ENCODE results near the gene NMU. TPM values are rescaled to one million over a fixed set of nuclear protein-coding genes. Genes with fewer than 3 reads are reported as not detected.

The NMU gene
- total and polyA plus RNA-seq, 2 of the 4 experiments (the other 2 are of a cell fraction) = not detected

DNA sequence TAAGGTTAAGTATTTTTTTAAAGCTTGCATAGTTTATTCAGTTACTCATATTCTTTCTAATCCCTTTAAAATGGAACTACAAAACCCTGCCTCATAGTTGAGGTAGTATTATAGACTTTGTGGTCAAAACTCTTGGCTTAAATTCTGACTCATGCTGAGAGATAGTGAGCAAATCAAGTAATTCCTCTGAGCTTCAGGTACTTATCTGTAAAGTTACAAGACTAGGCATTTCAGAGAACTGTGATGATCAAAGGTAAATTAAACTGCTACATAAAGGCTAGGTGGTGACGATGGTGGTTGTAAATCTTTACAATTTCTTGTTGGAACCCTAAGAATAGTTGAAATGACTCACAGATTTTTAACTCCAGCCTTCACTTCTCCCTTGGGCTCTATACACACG lies 86.2 kb downstream of the NMU start:
- Histone ChIP-seq H3K4me1 (ENCODE audit: control insufficient read depth, insufficient read depth, low read length) (peaks cover 5% of the 10 kb centered on the region; the same call in 1 of the 2 replicates), H3K27ac (ENCODE audit: insufficient read depth, low read length) (no peak overlapping the region), H3K14ac (replicated peaks; ENCODE audit: low read depth, low read length) (no peak overlapping the region), H3K18ac (ENCODE audit: low read depth, low read length) (no peak overlapping the region), H3K9ac (ENCODE audit: low read depth, low read length) (no peak overlapping the region), H2AFZ (replicated peaks; ENCODE audit: low read length, poor library complexity) (no peak overlapping the region), H4K5ac (ENCODE audit: low read depth, low read length) (no peak overlapping the region), H3K4me2 (ENCODE audit: low read depth, low read length) (peak overlapping the region; percentile 60; the same call in 1 of the 2 replicates), H3K27me3 (ENCODE audit: control insufficient read depth, insufficient read depth, low read length) (no peaks in the 10 kb centered on the region), H4K8ac (ENCODE audit: low read depth in 2 of 2, low read length in 2 of 2) (no peak overlapping the region), H3K56ac (ENCODE audit: extremely low read depth, insufficient read depth, low read length) (no peak overlapping the region), H4K91ac (ENCODE audit: insufficient read depth, low read depth, low read length) (no peak overlapping the region), H2BK120ac (ENCODE audit: low read depth, low read length) (no peak overlapping the region), H3K4ac (ENCODE audit: low read depth, low read length) (no peak overlapping the region), H3K79me1 (ENCODE audit: low read depth in 1 of 2, low read length in 2 of 2) (peaks cover 0 to 7% of the 10 kb centered on the region in 2 experiments; a peak in 2 of 4 replicates), H2AK9ac (replicated peaks; ENCODE audit: low read depth, low read length, poor library complexity) (no peak overlapping the region), H3K9me1 (ENCODE audit: insufficient read depth, low read length) (no peaks in the 10 kb centered on the region), H2BK15ac (ENCODE audit: low read depth, low read length) (no peak overlapping the region), H2BK20ac (ENCODE audit: low read depth, low read length) (no peak overlapping the region), H3K4me3 (ENCODE audit: insufficient read depth, low read depth, low read length) (no peak overlapping the region), H3K36me3 (ENCODE audit: control insufficient read depth, insufficient read depth, low read length) (no peaks in the 10 kb centered on the region), H2AK5ac (ENCODE audit: low read depth, low read length) (no peak overlapping the region), H3K23ac (ENCODE audit: low read depth, low read length) (no peak overlapping the region), H3K9me3 (ENCODE audit: control insufficient read depth, insufficient read depth, low read length) (no peaks in the 10 kb centered on the region), H4K20me1 (ENCODE audit: insufficient read depth, low read length) (no peaks in the 10 kb centered on the region), H2BK5ac (ENCODE audit: low read depth, low read length, poor library complexity, severe bottlenecking) (no peak overlapping the region)
- dilution Hi-C loops (cut with HindIII; ENCODE audit: low sequenced_read_pairs, unreplicated experiment) (no loop called here), intact Hi-C loops (cut with micrococcal nuclease) (loop anchor here (5.0 to 10.0 kb wide), 2 partner anchors 55 to 578 kb away; no protein-coding TSS in a partner anchor), in situ Hi-C loops (cut with MboI; ENCODE audit: low sequenced_read_pairs) (loop anchor here (5.0 to 25.0 kb wide), 4 partner anchors 103 to 1263 kb away; partner anchors contain the start of gene SRD5A3)
- WGBS, 2 experiments (ENCODE audit: extremely low coverage in 2 of 2, insufficient read length in 1 of 2) = no CpG with 5 or more reads among the region's 2 CpGs
- ATAC-seq (ENCODE audit: low read depth) (peak; percentile 1; the same call in 1 of the 2 replicates), DNase-seq (peak; percentile 92)
- ChIA-PET POLR2A (ENCODE audit: unreplicated experiment) (no interaction called here), CTCF (interaction anchor here (0.6 to 1.3 kb wide), 4 partner anchors 118 to 596 kb away, joined by 3 to 8 read pairs (median 5); partner anchors contain the start of gene SRD5A3)
- BruUV-seq (replicated peaks) = no TSS peak
- TF ChIP-seq MAFK (IDR thresholded peaks at IDR 0.05; ENCODE audit: low read depth, low read length) = no peak
- TF ChIP-seq FOS (IDR thresholded peaks at IDR 0.05; ENCODE audit: low read depth, low read length) = peak; percentile 62
